ENCODE results near the gene SDK1. TPM values are rescaled to one million over a fixed set of nuclear protein-coding genes. Genes with fewer than 3 reads are reported as not detected.
A peak's percentile ranks its signal among the peaks of the same experiment; 100 is the strongest.
"Not testable (repeated sequence)": the region's sequence is repeated elsewhere in the genome, so short reads cannot be mapped to it uniquely, and the experiment has no call there.

Gene SDK1
- total RNA-seq, 1 donor from 2014 or later = 0.34 TPM

DNA sequence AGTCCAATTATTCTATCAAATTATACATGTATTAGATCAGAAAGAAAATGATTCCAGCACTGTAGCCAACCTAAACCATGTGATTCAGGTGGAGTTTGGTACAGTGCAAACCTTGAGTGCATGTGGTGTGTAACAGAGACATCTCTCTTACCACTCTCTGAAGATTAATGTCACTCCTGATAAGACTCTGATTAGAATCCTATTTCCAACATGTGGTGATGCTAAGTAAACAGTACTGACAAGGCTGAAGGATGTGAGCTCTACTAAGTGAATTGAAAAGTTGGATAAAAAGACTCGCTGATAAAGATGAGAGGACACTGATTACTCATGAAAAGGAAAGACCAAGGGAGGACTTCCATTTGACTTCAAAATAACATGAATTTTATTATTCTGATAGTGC, 232.0 kb downstream of the SDK1 start:
- DNase-seq = no peak

DNA sequence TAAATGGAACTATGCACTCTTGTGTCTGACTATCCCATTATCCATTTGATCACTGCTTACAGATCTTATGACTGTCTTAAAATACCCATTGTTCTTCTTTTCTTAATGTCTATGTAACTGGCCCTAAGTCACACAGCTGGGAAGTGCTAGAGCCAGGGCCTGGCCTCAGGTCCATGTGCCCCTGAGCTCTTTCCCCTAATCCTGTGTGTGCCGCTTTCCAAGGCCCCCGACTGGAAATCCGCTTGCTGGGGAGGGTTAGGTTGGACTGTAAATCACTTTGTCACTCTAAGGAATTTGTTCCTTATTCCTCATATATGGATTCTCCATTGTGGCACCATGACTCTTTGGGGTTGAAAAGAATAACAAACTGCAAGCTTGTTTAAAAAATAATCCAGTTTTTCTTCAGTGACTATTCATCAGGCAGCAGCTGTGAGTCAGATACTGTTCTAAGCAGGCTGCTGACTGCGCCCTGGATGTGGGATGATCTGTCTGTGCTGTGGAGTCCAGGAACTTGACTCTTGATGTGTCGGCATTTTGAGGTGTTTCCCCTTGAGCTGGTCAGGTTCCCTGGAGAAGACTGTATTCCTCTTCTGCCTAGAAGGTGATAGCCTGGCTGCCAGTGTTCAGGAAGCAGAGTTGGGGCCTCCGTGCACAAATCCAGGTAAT, 236.3 kb downstream of the SDK1 start:
- peak; percentile 17 for DNase-seq

DNA sequence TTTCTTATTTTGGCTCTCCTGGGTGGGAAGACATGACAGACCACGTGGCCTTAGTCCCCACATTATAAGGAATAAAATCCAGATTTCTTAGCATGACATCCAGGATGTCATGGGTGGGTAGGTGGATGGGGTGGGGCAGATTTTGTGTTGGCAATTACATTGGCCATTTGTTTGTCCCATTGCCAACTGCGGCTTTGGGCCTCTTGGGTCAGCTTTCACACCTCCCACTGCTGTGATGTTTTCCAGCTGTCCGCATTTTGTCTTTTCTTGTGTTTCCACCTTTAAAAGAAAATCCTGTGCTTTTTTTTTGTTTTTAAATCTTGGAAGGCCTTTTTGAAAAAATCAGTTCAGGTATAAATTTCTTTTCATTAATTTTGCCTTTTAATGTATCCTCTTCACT, 237.0 kb downstream of the SDK1 start:
- no peak for DNase-seq

DNA sequence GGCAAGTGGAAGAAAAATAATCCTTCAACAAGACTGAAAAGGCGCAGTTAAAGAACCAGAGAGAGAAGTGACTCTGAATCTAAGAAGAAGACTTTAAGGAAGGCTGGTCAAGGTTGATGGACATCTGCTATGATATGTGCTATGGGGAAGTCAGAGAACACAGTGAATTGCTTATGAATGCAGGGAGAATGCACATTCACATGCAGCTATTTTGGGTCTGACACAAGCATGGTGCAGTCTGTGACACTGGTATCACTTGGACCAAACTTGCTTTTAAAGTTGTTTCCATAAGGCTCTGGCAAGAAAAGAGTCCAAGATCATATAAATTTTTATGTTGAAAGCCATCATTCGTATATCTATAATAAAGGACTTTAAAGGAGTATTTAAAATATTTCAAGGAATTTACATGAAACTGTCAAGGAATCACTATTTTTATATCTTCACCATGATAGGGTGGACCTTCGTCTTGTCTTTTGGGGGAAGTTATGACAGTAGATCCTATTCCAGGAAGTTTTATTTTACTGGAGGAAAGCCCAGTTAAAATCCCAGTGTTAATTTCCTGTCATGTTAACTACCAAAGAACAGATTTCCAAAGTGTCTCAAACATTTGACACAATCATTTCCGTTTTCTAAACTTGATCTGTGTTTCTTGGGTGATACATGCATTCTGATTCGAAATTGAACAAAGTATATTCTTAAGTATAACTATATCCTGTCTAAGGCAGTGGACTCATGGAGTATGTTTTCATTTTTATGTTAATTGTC, 239.6 kb downstream of the SDK1 start:
- DNase-seq = no peak

DNA sequence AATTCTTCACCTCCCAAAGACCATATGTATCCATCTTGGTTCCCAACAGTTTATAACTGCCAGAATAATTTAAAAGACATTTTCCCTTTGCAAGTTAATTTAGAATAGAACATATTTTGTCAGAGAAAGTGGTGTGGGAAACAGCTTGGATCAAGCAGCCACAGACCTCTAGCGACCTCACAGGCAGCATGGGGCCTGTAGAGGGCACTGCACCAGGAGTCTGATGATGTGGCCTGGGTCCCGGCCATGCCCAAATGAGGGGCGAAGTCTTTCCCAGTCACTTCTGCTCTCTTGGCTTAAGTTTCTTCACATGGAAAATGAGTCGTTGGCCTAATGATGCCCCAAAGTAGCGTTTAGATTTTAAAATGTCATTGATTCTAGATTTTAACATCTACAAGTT, 243.2 kb downstream of the SDK1 start:
- no peak for DNase-seq

DNA sequence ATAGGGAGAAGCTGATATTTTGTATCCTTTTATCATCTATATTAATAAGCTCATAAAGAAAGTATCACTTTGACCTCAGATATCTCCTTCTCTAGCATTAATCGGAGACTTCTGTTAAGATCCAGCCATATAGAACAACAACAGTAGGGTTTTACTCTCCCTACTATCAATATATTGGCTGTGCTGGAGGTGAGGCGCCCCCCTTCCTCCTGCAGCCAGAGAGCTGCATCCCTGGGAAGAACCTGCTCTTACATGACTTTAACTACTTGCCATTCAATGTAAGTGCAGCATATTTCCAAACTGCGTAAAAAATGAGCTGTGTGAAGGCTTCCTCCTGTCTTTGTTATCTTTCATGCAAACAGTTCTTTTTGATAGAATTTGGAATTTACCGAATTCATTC, 247.8 kb downstream of the SDK1 start:
- DNase-seq = no peak

DNA sequence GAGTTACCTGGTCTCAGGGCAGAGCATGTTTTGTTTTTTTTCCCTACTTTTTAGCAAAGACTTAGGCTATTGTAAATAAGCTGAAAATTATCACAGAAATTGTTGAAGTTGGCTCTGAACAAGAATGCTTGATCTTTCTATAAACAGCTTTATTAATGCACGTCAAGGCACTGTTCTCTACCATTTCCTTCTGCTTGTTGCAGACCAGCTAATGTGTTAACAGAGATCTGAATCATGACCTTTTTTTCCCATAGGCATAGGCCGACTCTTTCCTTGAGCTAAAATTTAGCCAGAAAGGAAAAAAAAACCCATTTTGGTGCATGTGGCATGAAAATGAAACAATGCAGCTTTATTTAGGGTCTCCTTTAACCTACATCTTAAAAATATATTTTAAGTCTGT, 248.5 kb downstream of the SDK1 start:
- DNase-seq = no peak

DNA sequence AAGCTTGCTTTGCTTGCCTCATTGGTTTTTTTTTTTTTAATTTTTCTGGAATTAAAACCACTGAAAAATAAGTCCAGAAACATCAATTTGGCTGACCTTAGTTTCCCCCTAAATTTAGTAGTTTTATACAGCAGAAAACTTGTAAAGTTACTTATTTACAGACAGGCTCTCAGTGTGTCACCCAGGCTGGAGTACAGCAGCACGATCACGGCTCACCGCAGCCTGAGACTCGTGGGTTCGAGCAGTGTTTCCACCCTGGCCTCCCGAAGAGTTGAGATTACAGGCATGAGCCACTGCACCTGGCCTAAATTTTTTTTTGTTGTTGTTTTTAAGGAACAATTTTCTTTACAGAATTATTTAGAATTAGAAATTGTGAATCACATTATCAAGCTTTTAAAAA, 250.5 kb downstream of the SDK1 start:
- no peak for DNase-seq

DNA sequence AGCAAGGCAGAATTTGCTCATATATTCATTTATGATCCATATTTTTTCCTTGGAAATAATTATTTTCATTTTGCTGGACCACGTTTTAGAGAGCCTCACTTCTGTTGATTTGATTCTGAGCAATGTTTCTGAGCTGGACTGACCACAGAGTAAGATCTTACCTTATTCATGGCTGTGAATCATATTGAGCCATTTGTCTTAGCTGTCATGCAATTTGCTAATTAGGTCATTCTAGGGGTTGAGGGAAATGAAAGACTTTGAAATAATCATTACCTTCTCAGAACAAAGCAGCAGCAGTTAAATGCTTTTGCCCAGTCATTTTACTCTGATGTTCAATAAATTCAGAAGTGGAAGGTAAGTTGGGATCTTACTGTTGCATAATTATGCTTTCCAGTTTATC, 251.4 kb downstream of the SDK1 start:
- DNase-seq = no peak

DNA sequence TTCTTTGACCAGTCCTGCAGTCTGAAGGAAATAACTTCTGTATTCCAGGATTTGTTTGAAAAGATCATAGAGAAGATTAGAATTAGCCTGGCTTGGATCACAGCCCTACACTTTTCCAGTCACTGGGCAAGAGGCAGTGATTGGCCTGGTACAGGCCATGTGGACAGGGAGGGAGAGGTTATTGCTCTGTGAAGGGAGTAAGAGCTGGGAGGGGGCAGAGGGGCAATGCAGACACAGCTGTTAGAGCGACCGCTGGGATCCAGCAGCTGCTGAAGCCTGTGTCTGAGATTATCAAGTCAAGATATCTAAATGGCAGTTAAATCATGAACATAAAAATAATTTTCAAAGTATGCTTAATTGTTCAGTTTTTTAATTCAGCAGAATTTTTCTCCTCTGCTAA, 257.3 kb downstream of the SDK1 start:
- peak; percentile 35 for DNase-seq

DNA sequence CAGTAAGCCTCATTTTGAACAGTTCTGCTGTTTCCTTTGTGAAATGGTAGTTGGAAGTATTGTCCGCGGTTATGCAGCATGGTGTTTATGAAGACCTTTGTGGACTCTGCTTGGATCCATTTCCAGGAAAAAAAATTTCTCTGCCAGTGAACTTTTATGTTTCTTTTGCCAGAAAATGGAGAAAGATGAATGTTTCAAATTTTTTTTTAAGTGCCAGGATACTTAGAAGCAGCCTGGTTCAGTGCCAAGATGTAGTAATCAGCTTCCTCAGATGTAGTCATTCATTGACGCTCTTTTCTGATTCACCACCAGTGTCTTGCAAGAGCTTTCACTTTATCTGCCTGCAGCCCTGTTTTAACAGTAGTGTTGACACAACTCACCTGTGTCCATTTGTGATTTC, 258.2 kb downstream of the SDK1 start:
- DNase-seq = peak; percentile 92

DNA sequence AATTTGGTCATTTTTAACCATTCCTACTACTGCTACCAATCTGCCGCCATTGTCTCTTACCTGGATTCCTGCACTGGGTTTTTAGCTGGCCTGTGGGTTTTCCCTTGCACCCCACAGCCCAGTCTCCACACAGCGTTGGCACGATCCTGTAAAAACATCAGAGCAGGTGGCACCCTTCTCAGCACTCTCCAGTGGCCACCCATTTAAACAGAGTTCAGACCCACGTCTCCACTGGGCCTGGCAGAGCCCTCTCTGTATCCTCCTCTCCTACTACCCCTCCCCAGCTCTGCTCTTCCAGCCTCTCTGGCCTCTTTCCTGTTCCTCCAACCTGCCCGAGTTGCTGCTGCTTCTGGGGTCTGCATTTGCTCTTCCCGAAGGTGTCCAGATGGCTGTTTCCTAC, 259.4 kb downstream of the SDK1 start:
- DNase-seq = no peak

DNA sequence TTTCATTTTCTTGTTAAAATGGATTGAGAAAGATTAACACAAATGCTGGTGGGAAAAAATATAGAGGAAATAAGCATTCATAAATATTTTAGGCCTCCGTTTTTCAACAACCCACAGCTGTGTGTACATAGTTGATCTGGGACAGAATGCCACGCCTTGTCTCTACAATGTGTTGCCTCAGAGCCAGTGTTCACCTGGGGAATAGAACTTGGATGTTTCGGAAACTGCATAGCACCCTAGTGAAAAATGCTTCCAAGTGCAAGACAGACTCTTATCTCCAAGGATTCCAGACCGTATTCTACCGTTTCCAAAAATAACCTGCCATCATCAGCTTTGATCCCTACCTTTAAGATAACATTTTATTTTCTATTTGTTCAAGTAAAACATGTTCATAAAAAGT, 260.9 kb downstream of the SDK1 start:
- DNase-seq = no peak

DNA sequence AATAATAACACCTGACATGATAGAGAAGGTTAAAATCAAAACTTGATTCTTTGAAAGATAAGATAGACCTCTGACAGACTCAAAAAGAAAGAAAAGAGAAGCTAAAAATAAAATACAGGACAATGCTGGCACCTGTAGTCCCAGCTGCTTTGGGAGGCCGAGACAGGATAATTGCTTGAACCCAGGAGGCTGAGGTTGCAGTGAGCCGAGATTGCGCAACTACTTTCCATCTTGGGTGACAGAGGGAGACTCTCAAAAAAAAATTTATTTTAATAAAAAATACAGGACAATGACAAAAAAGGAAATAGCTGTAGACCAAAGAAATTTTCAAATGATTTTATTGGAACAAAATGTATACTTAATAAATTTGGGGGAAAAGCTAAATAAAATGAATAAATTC, 263.2 kb downstream of the SDK1 start:
- DNase-seq = no peak

DNA sequence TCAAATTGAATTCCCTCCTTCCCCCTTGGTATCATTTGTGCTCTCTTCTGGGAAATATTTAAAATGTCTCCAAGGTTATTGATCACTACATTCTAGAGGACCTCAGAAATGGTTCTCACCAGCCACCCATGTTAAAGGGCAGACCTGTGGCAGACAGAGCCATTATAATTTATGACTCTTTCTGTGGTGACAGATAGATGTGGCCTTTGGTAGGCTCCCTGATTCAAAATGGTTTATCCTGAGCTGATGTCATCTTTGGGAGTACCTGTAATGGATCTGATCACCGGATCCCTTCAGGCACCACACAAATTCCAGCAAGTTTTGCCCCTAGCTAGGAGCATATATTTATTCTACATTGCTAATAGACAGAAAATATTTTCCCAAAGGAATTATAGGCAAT, 267.5 kb downstream of the SDK1 start:
- no peak for DNase-seq

DNA sequence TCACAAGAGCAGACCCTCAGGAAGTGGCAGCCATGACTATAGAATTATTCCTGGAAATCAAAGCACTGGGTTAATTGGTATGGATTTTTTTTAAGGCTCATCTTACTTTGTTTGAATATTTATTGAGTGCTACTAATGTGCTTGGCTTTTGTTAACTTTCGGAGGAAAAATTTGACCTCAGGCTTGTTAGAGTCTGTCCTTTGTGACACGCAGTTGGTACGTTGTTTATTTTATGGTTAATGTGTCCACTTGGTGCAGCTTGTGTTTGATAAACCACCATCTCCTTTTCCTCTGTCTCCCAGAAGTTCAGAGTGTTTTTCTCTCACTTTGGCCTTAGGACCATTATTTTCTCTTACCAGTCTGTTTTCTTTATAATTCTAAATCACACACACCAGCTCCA, 268.6 kb downstream of the SDK1 start:
- no peak for DNase-seq

DNA sequence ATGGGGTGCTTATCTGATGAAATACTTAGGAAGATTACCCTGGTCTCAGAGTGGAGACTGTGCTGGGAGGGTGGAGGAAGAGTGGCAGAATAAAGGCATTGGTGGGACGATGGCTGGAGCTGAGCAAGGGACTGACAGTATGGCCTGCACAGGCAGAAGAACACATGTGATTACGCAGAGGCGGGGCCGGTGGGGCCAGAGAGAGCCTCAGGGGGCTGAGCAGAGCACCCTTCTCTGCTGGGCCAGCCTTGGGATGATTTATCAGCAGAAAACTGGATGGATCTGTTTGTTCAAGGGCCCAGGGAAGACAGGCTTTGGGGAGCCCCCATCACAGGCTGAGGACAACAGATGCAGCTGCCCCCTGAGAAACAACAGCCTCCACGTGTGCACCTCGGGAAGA, 272.1 kb downstream of the SDK1 start:
- DNase-seq = no peak

DNA sequence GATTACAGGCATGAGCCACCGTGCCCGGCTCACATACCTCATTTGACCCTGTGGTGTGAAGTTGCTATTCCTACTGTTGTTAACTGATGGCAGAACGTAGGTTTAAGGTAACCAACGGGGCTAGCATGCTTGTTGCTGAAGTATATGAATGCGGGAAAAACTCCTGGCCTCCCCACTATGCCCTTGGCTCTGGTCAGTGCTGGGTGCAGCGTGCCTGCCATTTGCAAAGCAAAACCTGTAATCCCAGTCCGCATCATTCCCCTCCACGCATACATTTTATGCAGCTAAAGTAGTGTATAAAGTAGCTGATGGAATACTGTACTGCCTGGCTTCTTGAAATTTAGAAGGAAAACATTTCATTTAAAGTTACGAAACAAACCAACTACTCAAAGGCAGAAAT, 273.3 kb downstream of the SDK1 start:
- DNase-seq = no peak

DNA sequence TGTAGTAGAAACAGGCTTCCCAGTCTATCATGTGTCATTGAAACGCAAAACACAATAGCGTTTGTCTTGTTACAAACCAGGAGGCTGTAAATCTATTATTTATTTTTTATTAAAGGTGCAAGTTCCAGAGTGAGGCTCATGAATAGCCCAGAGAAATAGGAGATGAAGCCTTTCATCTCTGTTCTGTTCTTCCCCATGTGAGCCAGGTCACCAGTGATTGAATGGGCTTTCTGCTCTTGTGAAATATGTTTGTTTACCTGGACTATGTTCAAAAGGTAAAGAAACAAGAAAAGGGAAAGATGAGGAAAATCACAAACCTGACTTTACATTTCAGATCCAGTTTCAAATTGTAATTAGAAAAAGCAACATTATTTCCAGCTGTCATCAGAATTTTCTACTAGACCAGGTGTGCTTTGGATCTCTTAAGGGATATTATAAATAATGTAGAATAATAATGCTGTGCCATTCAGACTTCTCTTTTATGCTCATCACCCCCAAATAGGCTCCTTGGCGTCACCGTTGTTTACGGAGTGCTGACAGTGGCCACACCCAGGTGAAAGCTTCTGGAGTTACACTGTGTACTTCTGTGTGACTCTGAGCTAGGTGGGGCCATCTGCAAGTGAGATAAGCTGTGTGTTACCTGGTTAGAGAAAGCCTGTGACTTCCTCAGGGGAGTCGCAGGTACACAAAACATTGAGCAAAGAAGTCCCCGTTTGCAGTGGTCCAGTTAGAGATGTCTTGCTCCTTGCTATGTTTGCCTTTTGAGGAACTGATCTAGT, 274.9 kb downstream of the SDK1 start:
- DNase-seq = no peak

DNA sequence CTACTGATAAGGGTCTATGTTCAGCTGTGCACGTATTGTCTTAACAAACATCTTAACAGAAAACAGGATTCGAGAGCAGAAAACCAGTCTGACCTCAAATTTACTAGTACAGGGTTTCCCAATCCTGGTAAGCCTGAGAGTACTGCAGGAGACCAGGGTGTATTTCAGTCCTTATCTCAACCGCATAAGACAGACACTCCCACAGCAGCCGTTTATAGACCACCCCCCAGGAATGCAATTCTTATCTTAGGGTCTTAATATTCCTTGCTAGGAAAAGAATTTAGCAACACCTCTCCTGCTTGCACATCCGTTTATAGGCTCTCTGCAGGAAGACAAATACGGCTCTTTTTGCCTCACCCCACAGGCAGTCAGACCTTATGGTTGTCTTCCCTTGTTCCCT, 277.3 kb downstream of the SDK1 start:
- no peak for DNase-seq

DNA sequence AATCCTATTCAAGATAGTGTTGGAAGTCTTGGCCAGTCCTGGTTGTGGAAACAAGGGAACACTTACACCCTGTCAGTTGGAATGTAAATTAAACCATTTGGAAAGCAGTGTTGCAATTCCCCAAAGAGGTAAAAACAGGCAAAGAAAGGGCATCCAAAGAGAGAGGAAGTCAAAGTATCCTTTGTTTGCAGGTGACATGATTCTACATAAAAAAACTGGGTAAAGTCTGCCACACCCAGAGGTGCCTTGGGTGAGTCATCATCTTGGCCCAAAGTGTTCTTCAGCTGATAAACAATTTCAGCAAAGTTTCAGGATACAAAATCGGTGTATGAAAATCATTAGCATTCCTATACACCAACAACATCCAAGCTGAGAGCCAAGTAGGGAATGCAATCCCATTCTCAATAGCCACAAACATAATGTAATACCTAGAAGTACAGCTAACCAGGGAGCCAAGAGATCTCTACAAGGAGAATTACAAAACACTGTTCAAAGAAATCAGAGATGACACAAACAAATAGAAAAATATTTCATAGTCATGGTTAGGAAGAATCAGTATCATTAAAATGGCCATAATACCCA, 278.7 kb downstream of the SDK1 start:
- DNase-seq = no peak

DNA sequence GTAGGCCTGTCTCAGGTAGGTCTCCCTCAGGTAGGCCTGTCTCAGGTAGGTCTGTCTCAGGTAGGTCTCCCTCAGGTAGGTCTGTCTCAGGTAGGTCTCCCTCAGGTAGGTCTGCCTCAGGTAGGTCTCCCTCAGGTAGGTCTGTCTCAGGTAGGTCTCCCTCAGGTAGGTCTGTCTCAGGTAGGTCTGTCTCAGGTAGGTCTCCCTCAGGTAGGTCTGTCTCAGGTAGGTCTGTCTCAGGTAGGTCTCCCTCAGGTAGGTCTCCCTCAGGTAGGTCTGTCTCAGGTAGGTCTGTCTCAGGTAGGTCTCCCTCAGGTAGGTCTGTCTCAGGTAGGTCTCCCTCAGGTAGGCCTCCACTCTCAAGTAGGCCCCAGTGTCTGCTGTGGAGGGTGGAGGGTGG, 281.1 kb downstream of the SDK1 start:
- not testable (repeated sequence) for DNase-seq

DNA sequence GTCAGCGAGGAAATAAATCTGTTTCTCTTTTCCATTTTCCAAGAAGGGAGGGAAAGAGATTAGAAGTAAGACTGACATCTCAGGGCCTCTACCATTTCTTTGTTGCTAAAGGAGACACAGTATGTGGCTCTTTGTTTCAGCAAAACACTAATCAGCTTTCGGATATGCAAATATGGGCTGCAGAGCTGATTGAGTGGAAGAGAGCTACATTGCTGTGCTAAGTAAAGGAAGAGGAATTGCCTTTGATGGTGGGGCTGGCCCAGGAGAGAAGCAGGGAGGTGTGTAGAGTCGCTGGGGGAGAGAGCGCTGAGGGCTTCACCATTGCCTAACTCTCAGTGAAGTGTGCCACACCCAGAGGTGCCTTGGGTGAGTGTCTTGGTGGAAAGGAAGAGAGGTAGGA, 284.8 kb downstream of the SDK1 start:
- DNase-seq = no peak

DNA sequence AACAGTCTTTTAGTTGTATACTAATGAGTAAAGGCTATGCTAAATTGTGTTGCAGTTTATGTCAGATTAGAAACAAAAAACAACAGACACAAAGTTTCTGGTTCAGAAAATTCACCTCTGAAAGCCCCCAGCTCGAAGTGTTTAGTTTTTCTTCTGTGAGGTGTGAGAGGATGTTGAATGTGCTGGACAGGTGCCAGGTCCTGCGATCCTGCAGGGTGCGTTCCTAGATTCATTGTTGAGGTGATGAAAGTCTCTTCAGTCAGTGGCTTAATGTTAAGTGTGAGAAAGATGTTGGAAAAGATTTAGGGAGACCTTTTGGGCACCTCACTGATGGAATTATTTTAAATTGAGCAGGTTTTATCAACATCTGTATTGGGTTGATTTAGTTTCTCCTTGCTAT, 287.3 kb downstream of the SDK1 start:
- DNase-seq = peak; percentile 45

Measured in dermis blood vessel endothelial cell (primary cell).